HCT116 (cell line): ENCODE measurements around the gene GPR37L1. TPM values are rescaled to one million over a fixed set of nuclear protein-coding genes. Genes with fewer than 3 reads are reported as not detected.

Source experiments
- ATAC-seq: fragments of 200-7000 bp; cut with Tn5 transposase; 2 replicates; pipeline ENCODE4 v1.9.1; 2020; ENCODE audit warnings: mild to moderate bottlenecking, moderate library complexity
- BruUV-seq: library from RNA; stranded (reverse); fragments of 400-500 nt; replicated peaks from 2 replicates; lab custom pipeline; 2021; lab: Mats Ljungman, UMichigan
- CTCF ChIA-PET: fragments of 300-600 bp; sonication (Branson Sonifier 250); formaldehyde crosslinking; loops from one replicate; lab custom pipeline; 2021; ENCODE audit warnings: antibody characterized with exemption; lab: Charles Lee
- POLR2A ChIA-PET: fragments of 300-600, 350-600 bp; sonication (Branson Sonifier 250); formaldehyde crosslinking; loops from one replicate; lab custom pipeline; 2021; ENCODE audit warnings: antibody characterized with exemption; lab: Charles Lee
- RAD21 ChIA-PET, 2 experiments: fragments of 300-600 bp; sonication (Branson Sonifier 250); formaldehyde crosslinking; loops; one replicate each; lab custom pipeline; 2023; ENCODE audit warnings: low total read pairs in 2 of 2; ENCODE audit not compliant: uncharacterized antibody in 2 of 2, unreplicated experiment in 2 of 2, low non-redundant PET in 1 of 2; lab: Charles Lee
- DNase-seq: peaks from one replicate; pipeline ENCODE4 v3.0.0-alpha.2; 2010; ENCODE audit warnings: low read depth, low spot score
- H2AFZ ChIP-seq: fragments of 200-600 bp; shearing (Covaris generic), sonication (generic); 2 replicates; pipeline ENCODE4 v1.6.1; 2017; ENCODE audit warnings: low read depth, mixed run types, mixed read lengths, antibody characterized with exemption, low read length; ENCODE audit not compliant: poor library complexity, severe bottlenecking
- H3K27ac ChIP-seq: 2 replicates; pipeline ENCODE4 v1.5.1; 2012; ENCODE audit warnings: low read depth, low read length
- H3K27me3 ChIP-seq: fragments of 200-600 bp; sonication (generic); 2 replicates; pipeline ENCODE4 v1.6.1; 2016; ENCODE audit warnings: mixed run types, low read length, mixed read lengths; ENCODE audit not compliant: insufficient read depth
- H3K36me3 ChIP-seq, 2 experiments: fragments of 200-500 bp in 1 of 2; fragments of 200-600 bp in 1 of 2; sonication (Bioruptor generic) in 1 of 2; sonication (generic) in 1 of 2; 2 replicates each; pipeline versions ENCODE4 v1.5.1 to v1.6.1; 2014 to 2016; ENCODE audit warnings: low read length in 2 of 2, inconsistent platforms in 1 of 2, mixed read lengths in 1 of 2, mixed run types in 1 of 2; ENCODE audit not compliant: insufficient read depth in 2 of 2, control insufficient read depth in 1 of 2
- H3K4me1 ChIP-seq, 2 experiments: fragments of 200-600 bp in 1 of 2; sonication (generic) in 1 of 2; 2 replicates each; pipeline versions ENCODE4 v1.5.1 to v1.6.1; 2012 to 2017; ENCODE audit warnings: low read length in 2 of 2, inconsistent platforms in 1 of 2, mild to moderate bottlenecking in 1 of 2, mixed read lengths in 1 of 2, mixed run types in 1 of 2, moderate library complexity in 1 of 2; ENCODE audit not compliant: insufficient read depth in 2 of 2, control insufficient read depth in 1 of 2
- H3K4me2 ChIP-seq: fragments of 200-600 bp; sonication (generic); 2 replicates; pipeline ENCODE4 v1.6.1; 2017; ENCODE audit warnings: mixed run types, low read length, mixed read lengths
- H3K4me3 ChIP-seq, 2 experiments: fragments of 200-600 bp in 1 of 2; sonication (generic) in 1 of 2; replicated peaks in 1 of 2; 2 replicates each; pipeline ENCODE4 v1.5.1; 2011 to 2016; ENCODE audit warnings: low read length in 2 of 2, control low read depth in 1 of 2, low read depth in 1 of 2, mild to moderate bottlenecking in 1 of 2, mixed read lengths in 1 of 2, mixed run types in 1 of 2
- H3K79me2 ChIP-seq: fragments of 200-600 bp; sonication (generic); 2 replicates; pipeline ENCODE4 v1.6.1; 2017; ENCODE audit warnings: mild to moderate bottlenecking, mixed run types, low read length, moderate library complexity, mixed read lengths; ENCODE audit not compliant: insufficient read depth
- H3K9ac ChIP-seq: fragments of 200-600 bp; sonication (generic); 2 replicates; pipeline ENCODE4 v1.6.1; 2016; ENCODE audit warnings: low read length, mixed read lengths
- H3K9me2 ChIP-seq: fragments of 200-600 bp; sonication (generic), shearing (Covaris generic); 2 replicates; pipeline ENCODE4 v1.6.1; 2017; ENCODE audit warnings: mixed run types, mild to moderate bottlenecking, moderate library complexity; ENCODE audit not compliant: insufficient read depth
- H3K9me3 ChIP-seq, 2 experiments: fragments of 200-500 bp in 1 of 2; fragments of 200-600 bp in 1 of 2; sonication (Bioruptor generic) in 1 of 2; sonication (generic) in 1 of 2; 2 replicates each; pipeline ENCODE4 v1.6.1; 2014 to 2017; ENCODE audit warnings: low read length in 2 of 2, mixed read lengths in 2 of 2, inconsistent platforms in 1 of 2, low read depth in 1 of 2, mild to moderate bottlenecking in 1 of 2, mixed run types in 1 of 2, moderate library complexity in 1 of 2; ENCODE audit not compliant: control insufficient read depth in 1 of 2, insufficient read depth in 1 of 2
- H4K20me1 ChIP-seq: fragments of 200-600 bp; sonication (generic), shearing (Covaris generic); 2 replicates; pipeline ENCODE4 v1.6.1; 2017; ENCODE audit warnings: mixed run types, mild to moderate bottlenecking, moderate library complexity; ENCODE audit not compliant: insufficient read depth
- ATF3 ChIP-seq: IDR thresholded peaks from 2 replicates; pipeline ENCODE4 v1.6.1; 2012
- CEBPB ChIP-seq: IDR thresholded peaks from 2 replicates; pipeline ENCODE4 v1.6.1; 2012; ENCODE audit warnings: low read depth
- EZH2 ChIP-seq: fragments of 200-600 bp; sonication (generic); IDR thresholded peaks from 2 replicates; pipeline ENCODE4 v1.6.1; 2017; ENCODE audit warnings: antibody characterized with exemption, mixed run types
- MAX ChIP-seq: IDR thresholded peaks from 2 replicates; pipeline ENCODE4 v1.6.1; 2012
- POLR2AphosphoS5 ChIP-seq: IDR thresholded peaks from 2 replicates; pipeline ENCODE4 v1.6.1; 2011; ENCODE audit warnings: mild to moderate bottlenecking, low read depth, low read length, moderate library complexity
- RAD21 ChIP-seq: IDR thresholded peaks from 2 replicates; pipeline ENCODE4 v1.6.1; 2012; ENCODE audit warnings: low read depth, mild to moderate bottlenecking
- SP1 ChIP-seq: IDR thresholded peaks from 2 replicates; pipeline ENCODE4 v1.6.1; 2012; ENCODE audit warnings: low read depth
- SRF ChIP-seq: IDR thresholded peaks from 2 replicates; pipeline ENCODE4 v1.6.1; 2012; ENCODE audit warnings: low read depth
- TCF7L2 ChIP-seq: IDR thresholded peaks from 2 replicates; pipeline ENCODE4 v1.7.0; 2011; ENCODE audit warnings: borderline replicate concordance, inconsistent platforms; ENCODE audit not compliant: insufficient read depth, insufficient read length; ENCODE audit errors: extremely low read depth
- YY1 ChIP-seq: IDR thresholded peaks from 2 replicates; pipeline ENCODE4 v1.6.1; 2011; ENCODE audit warnings: low read length, low read depth, moderate library complexity, mild to moderate bottlenecking; ENCODE audit not compliant: insufficient replicate concordance; ENCODE audit errors: extremely low read depth
- ZFX ChIP-seq: fragments of 450-650 bp; IDR thresholded peaks from 2 replicates; pipeline ENCODE4 v1.6.1; 2017
- intact Hi-C: fragments of 100-400 bp; cut with micrococcal nuclease; formaldehyde crosslinking; loops from 2 replicates; pipeline ENCODE4 v1.10.0; 2022
- total RNA-seq: library from RNA; stranded (reverse); gene quantifications from one replicate; pipeline ENCODE4 v1.2.1, GENCODE V29; 2021; ENCODE audit not compliant: unreplicated experiment

The GPR37L1 gene
- total RNA-seq, 1 experiment from 2014 or later: 0.10 TPM

- no TSS peak for BruUV-seq
- Histone ChIP-seq H3K36me3 (no peaks in the 10 kb centered on the region), H3K9me2 (no peaks in the 10 kb centered on the region), H3K27ac (no peak overlapping the region), H3K9me3 (no peaks in the 10 kb centered on the region), H4K20me1 (no peaks in the 10 kb centered on the region), H3K4me2 (no peak overlapping the region), H3K27me3 (no peaks in the 10 kb centered on the region), H3K9ac (no peak overlapping the region), H2AFZ (no peak overlapping the region), H3K4me1 (no peaks in the 10 kb centered on the region), H3K79me2 (no peaks in the 10 kb centered on the region), H3K4me3 (no peak overlapping the region)
- CTCF ChIA-PET: no interaction called here
- no peak for DNase-seq
- POLR2A ChIA-PET: no interaction called here
- ATAC-seq: 0 out of 2 replicates have a peak, but pooled peaks have one; percentile 46
- RAD21 ChIA-PET: no interaction called here
- intact Hi-C loops: no loop called here
- TF ChIP-seq ZFX: no peak
- TF ChIP-seq EZH2: no peak
- TF ChIP-seq ATF3: no peak
- TF ChIP-seq POLR2AphosphoS5: no peak
- TF ChIP-seq MAX: no peak
- TF ChIP-seq YY1: no peak
- TF ChIP-seq SRF: no peak
- no peak for TF ChIP-seq SP1
- TF ChIP-seq RAD21: no peak
- TF ChIP-seq CEBPB: no peak
- TF ChIP-seq TCF7L2: no peak
Measured at GRCh38 chr1:202176949-202177927, 54.5 kb downstream of the GPR37L1 start.
